GM12873 (cell line): ENCODE measurements around the gene OOEP.

ENCODE experiments used
- TF ChIP-seq, protein P1 (sequence below): IDR thresholded peaks from 2 replicates; pipeline ENCODE4 v1.5.1; 2012; ENCODE audit warnings: low read depth, mild to moderate bottlenecking, moderate library complexity, low read length, control low read depth; ENCODE audit not compliant: insufficient read depth; ENCODE audit errors: missing control alignments

OOEP gene

GRCh38 chr6:73369563-73369962, at the start of gene OOEP:
Gene OOEP (minus strand): TSS chr6:73369897. CDS start chr6:73369792, 105 bp downstream.
- TF ChIP-seq, protein P1, sequence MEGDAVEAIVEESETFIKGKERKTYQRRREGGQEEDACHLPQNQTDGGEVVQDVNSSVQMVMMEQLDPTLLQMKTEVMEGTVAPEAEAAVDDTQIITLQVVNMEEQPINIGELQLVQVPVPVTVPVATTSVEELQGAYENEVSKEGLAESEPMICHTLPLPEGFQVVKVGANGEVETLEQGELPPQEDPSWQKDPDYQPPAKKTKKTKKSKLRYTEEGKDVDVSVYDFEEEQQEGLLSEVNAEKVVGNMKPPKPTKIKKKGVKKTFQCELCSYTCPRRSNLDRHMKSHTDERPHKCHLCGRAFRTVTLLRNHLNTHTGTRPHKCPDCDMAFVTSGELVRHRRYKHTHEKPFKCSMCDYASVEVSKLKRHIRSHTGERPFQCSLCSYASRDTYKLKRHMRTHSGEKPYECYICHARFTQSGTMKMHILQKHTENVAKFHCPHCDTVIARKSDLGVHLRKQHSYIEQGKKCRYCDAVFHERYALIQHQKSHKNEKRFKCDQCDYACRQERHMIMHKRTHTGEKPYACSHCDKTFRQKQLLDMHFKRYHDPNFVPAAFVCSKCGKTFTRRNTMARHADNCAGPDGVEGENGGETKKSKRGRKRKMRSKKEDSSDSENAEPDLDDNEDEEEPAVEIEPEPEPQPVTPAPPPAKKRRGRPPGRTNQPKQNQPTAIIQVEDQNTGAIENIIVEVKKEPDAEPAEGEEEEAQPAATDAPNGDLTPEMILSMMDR, result no peak

DNA sequence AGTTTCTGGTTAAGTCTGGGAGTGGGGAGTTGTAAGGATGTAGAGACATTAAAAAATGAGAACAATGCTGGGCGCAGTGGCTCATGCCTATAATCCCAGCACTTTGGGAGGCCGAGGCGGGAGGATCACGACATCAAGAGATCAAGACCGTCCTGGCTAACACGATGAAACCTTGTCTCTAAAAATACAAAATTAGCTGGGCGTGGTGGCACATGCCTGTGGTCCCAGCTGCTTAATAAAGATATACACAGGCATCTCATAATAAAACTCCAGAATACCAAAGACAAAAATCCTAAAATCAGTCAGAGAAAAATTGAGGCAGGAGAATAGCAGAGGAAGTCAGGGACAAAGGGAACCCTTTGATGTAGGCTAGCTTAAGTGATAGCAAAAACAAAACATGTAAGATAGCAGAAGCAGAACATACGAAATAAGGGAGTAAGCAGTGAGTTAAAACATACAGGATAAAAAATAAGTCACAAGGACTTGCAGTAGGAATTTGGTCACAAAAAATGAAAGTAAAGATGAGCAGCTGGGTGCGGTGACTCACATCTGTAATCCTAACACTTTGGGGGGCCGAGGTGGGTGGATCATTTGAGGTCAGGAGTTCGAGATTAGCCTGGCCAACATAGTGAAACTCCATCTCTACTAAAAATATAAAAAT, 48.5 kb upstream of the OOEP start:
- TF ChIP-seq, protein P1, result no peak

DNA sequence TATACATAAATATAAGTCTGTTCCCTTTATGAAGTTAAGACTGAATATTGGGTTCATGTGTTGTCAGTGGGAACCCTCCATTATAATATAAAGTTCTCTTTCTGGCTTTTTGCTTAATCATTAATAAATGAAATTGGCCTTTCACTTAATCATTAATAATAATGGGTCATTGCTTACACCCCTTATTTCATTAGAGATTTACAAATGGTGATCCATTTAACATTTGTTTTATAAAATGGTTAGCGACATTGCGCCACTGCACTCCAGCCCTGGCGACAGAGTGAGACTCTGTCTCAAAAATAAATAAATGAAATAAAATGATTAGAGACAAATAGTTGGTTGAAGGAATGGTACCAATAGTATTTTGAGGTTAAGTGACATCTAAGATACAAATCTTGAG, 43.4 kb upstream of the OOEP start:
- TF ChIP-seq, protein P1, result no peak

GRCh38 chr6:73409395-73409794, 39.7 kb upstream of the OOEP start:
- TF ChIP-seq, protein P1, result no peak

DNA sequence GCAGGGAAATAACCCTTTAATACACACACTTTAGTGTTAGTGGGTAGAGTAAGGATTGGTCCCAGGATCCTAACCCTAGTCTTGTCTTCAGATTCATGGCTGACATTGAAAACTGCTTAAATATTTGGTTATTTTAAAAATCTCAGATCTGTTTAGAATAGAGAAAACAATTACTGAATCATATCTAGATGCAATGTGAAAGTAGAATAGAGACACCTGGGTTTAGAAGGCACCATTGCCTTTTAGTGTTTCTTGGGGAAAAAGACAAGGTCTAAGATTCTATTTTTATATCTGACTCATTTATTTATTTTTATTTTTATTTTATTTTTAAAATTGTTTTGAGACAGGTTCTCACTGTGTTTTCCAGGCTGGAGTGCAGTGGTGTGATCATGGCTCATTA, 31.0 kb upstream of the OOEP start:
- TF ChIP-seq, protein P1, result no peak

DNA sequence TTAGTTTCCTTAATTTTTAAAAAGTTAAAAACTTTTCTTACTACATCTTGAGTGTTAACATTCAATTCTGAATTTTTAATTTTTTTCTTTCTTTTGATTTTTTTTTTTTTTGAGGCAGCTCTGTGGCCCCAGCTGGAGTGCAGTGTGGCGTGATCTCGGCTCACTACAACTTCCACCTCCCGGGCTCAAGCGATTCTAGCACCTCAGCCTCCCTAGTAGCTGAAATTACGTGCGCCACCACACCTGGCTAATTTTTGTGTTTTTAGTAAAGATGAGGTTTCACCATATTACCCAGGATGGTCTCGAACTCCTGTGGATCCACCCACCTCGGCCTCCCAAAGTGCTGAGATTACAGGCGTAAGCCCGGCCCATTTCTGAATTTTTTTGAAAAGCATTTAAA, 26.2 kb upstream of the OOEP start:
- TF ChIP-seq, protein P1, result no peak

- TF ChIP-seq, protein P1, result no peak
Measured at GRCh38 chr6:73394577-73395354, 25.1 kb upstream of the OOEP start, which contains the start of gene DDX43. Gene DDX43 (plus strand): TSS chr6:73394828. CDS start chr6:73394906, 78 bp downstream.
